SK-N-SH (cell line): ENCODE measurements around the gene KRTAP5-2. TPM values are rescaled to one million over a fixed set of nuclear protein-coding genes. Genes with fewer than 3 reads are reported as not detected.

Source experiments
- CTCF ChIA-PET: fragments of 300-600, 350-600 bp; formaldehyde crosslinking; extraction: SDS; loops from one replicate; lab custom pipeline; 2021; lab: Yijun Ruan, JAX
- POLR2A ChIA-PET: fragments of 350-600 bp; sonication (Branson Sonifier 250); formaldehyde crosslinking; extraction: SDS; loops from one replicate; lab custom pipeline; 2020; ENCODE audit warnings: antibody characterized with exemption, inconsistent platforms; lab: Yijun Ruan, JAX
- DNase-seq: peaks from one replicate; pipeline ENCODE4 v3.0.0; 2012
- H2AFZ ChIP-seq: fragments of 200-600 bp; sonication (generic); 2 replicates; pipeline ENCODE4 v1.8.1; 2016; ENCODE audit warnings: antibody characterized with exemption, mild to moderate bottlenecking, low read depth
- H3F3A ChIP-seq: fragments of 200-600 bp; sonication (generic); replicated peaks from 2 replicates; pipeline ENCODE3; 2016; ENCODE audit warnings: antibody characterized with exemption, mild to moderate bottlenecking; ENCODE audit not compliant: insufficient read depth
- H3K27ac ChIP-seq, 2 experiments: fragments of 200-500 bp in 1 of 2; fragments of 200-600 bp in 1 of 2; sonication (Bioruptor generic) in 1 of 2; sonication (generic), shearing (Covaris generic) in 1 of 2; 2 replicates each; pipeline versions ENCODE4 v1.5.1 to v1.6.1; 2014 to 2016; ENCODE audit warnings: low read depth in 2 of 2, inconsistent platforms in 1 of 2, low read length in 1 of 2, mild to moderate bottlenecking in 1 of 2, mixed read lengths in 1 of 2
- H3K27me3 ChIP-seq: fragments of 200-600 bp; sonication (generic), shearing (Covaris generic); 2 replicates; pipeline ENCODE4 v1.6.1; 2016; ENCODE audit warnings: mixed run types; ENCODE audit not compliant: insufficient read depth
- H3K36me3 ChIP-seq, 2 experiments: fragments of 200-500 bp in 1 of 2; fragments of 200-600 bp in 1 of 2; sonication (Bioruptor generic) in 1 of 2; sonication (generic) in 1 of 2; replicated peaks in 1 of 2; 2 replicates each; pipeline versions ENCODE3 to v1.5.1; 2014 to 2016; ENCODE audit warnings: low read length in 1 of 2, mild to moderate bottlenecking in 1 of 2; ENCODE audit not compliant: insufficient read depth in 2 of 2, control insufficient read depth in 1 of 2
- H3K4me1 ChIP-seq, 2 experiments: fragments of 200-500 bp in 1 of 2; fragments of 200-600 bp in 1 of 2; sonication (Bioruptor generic) in 1 of 2; sonication (generic), shearing (Covaris generic) in 1 of 2; 2 replicates each; pipeline versions ENCODE4 v1.5.1 to v1.6.1; 2014 to 2016; ENCODE audit warnings: low read depth in 1 of 2, low read length in 1 of 2, mixed run types in 1 of 2; ENCODE audit not compliant: insufficient read depth in 2 of 2, control insufficient read depth in 1 of 2
- H3K4me2 ChIP-seq: fragments of 200-600 bp; sonication (generic), shearing (Covaris generic); 2 replicates; pipeline ENCODE4 v1.6.1; 2017; ENCODE audit warnings: mixed run types
- H3K4me3 ChIP-seq, 2 experiments: fragments of 200-500 bp in 1 of 2; fragments of 200-600 bp in 1 of 2; sonication (Bioruptor generic) in 1 of 2; sonication (generic), shearing (Covaris generic) in 1 of 2; 2 replicates each; pipeline versions ENCODE4 v1.5.1 to v1.8.1; 2014 to 2016; ENCODE audit warnings: low read depth in 2 of 2, inconsistent platforms in 1 of 2, low read length in 1 of 2, mild to moderate bottlenecking in 1 of 2, mixed read lengths in 1 of 2, moderate library complexity in 1 of 2
- H3K79me2 ChIP-seq: fragments of 200-600 bp; sonication (generic); 2 replicates; pipeline ENCODE4 v1.8.1; 2017; ENCODE audit warnings: mild to moderate bottlenecking; ENCODE audit not compliant: insufficient read depth
- H3K9ac ChIP-seq: fragments of 200-600 bp; sonication (generic); 2 replicates; pipeline ENCODE4 v1.6.1; 2017; ENCODE audit warnings: mixed run types
- H3K9me2 ChIP-seq: fragments of 200-600 bp; sonication (generic); 2 replicates; pipeline ENCODE4 v1.6.1; 2017; ENCODE audit warnings: mixed run types
- H3K9me3 ChIP-seq: fragments of 200-600 bp; sonication (generic); 2 replicates; pipeline ENCODE4 v1.6.1; 2017; ENCODE audit warnings: mixed run types, mild to moderate bottlenecking, moderate library complexity
- H4K20me1 ChIP-seq: fragments of 200-600 bp; sonication (generic); 2 replicates; pipeline ENCODE4 v1.6.1; 2017; ENCODE audit warnings: mild to moderate bottlenecking, mixed run types; ENCODE audit not compliant: insufficient read depth
- ELF1 ChIP-seq: IDR thresholded peaks from 2 replicates; pipeline ENCODE4 v1.4.0; 2012
- FOXM1 ChIP-seq: IDR thresholded peaks from 2 replicates; pipeline ENCODE4 v1.4.0; 2012; ENCODE audit warnings: low read depth, mild to moderate bottlenecking
- GABPA ChIP-seq: IDR thresholded peaks from 2 replicates; pipeline ENCODE4 v1.4.0; 2012; ENCODE audit warnings: low read depth, mild to moderate bottlenecking
- GATA2 ChIP-seq: sonication (generic); formaldehyde crosslinking; IDR thresholded peaks from 2 replicates; pipeline ENCODE4 v1.5.0; 2020; ENCODE audit warnings: mild to moderate bottlenecking, missing genetic modification reagents
- NFIC ChIP-seq: IDR thresholded peaks from 2 replicates; pipeline ENCODE4 v1.4.0; 2012; ENCODE audit warnings: borderline replicate concordance
- PBX3 ChIP-seq: IDR thresholded peaks from 2 replicates; pipeline ENCODE4; 2012
- SIN3A ChIP-seq: IDR thresholded peaks from 2 replicates; pipeline ENCODE4 v1.6.1; 2012; ENCODE audit warnings: low read depth, mild to moderate bottlenecking, low read length, moderate library complexity, borderline replicate concordance
- TAF1 ChIP-seq: IDR thresholded peaks from 2 replicates; pipeline ENCODE4 v1.6.1; 2012; ENCODE audit warnings: low read depth, mild to moderate bottlenecking, low read length, moderate library complexity, borderline replicate concordance
- TCF12 ChIP-seq: IDR thresholded peaks from 2 replicates; pipeline ENCODE4 v1.4.0; 2012
- TEAD4 ChIP-seq: IDR thresholded peaks from 2 replicates; pipeline ENCODE4 v1.4.0; 2012; ENCODE audit warnings: mild to moderate bottlenecking, borderline replicate concordance; ENCODE audit not compliant: insufficient read depth
- USF1 ChIP-seq: IDR thresholded peaks from 2 replicates; pipeline ENCODE4 v1.4.0; 2012; ENCODE audit warnings: low read depth, borderline replicate concordance
- USF2 ChIP-seq: fragments of 150-350 bp; IDR thresholded peaks from 2 replicates; pipeline ENCODE4 v1.6.1; 2017; ENCODE audit warnings: antibody characterized with exemption, low read length, low read depth, borderline replicate concordance
- YY1 ChIP-seq: IDR thresholded peaks from 2 replicates; pipeline ENCODE4 v1.4.0; 2012; ENCODE audit warnings: low read depth, mild to moderate bottlenecking
- WGBS: methylation state at CpG from one replicate; pipeline ENCODE4 v1.1.6; 2017; ENCODE audit warnings: low lambda C conversion rate; 5-methylcytosine and 5-hydroxymethylcytosine counted together
- polyA plus RNA-seq, 3 experiments: library from polyadenylated mRNA; depleted of rRNA; stranded (reverse); fragments of >200 nt; gene quantifications; 2 replicates each; pipeline ENCODE4 v1.2.3, GENCODE V29; 2012

The KRTAP5-2 gene
- polyA plus RNA-seq, 1 of the 3 experiments (the other 2 are of a cell fraction), result not detected

GRCh38 chr11:1560002-1560648 is 38.0 kb downstream of the KRTAP5-2 start:
- CTCF ChIA-PET, result interaction anchor here (0.6 to 5.3 kb wide), 4 partner anchors 13 to 44 kb away, joined by 3 to 52 read pairs (median 13); partner anchors contain the start of gene KRTAP5-2
- Histone ChIP-seq H3K9ac (no peak overlapping the region), H3K4me2 (no peak overlapping the region), H3K4me1 (peaks cover 9 to 12% of the 10 kb centered on the region in 2 experiments; a peak in 2 of 4 replicates), H3K27me3 (no peaks in the 10 kb centered on the region), H3K9me3 (no peaks in the 10 kb centered on the region), H3K4me3 (no peak overlapping the region), H3K27ac (peak overlapping the region in 1 of 2 experiments; percentile 71; a peak in 1 of 4 replicates), H4K20me1 (0 out of 2 replicates have a peak, but pooled peaks cover under 1% of the 10 kb centered on the region), H2AFZ (no peak overlapping the region)
- DNase-seq, result no peak
- POLR2A ChIA-PET, result interaction anchor here (1.3 kb wide), 1 partner anchor 9 kb away, joined by 3 read pairs; no protein-coding TSS in a partner anchor
- WGBS, result 93% methylated on average over 8 of the region's 15 CpGs
- no peak for TF ChIP-seq SIN3A
- no peak for TF ChIP-seq TAF1
- TF ChIP-seq GABPA, result no peak
- no peak for TF ChIP-seq NFIC
- TF ChIP-seq GATA2 (CRISPR knock-in tag), result no peak
- no peak for TF ChIP-seq YY1
- TF ChIP-seq ELF1, result no peak
- TF ChIP-seq PBX3, result no peak
- no peak for TF ChIP-seq TEAD4
- TF ChIP-seq USF1, result no peak
- no peak for TF ChIP-seq FOXM1
- TF ChIP-seq, all 33 proteins: peak for 0
- no peaks in the 10 kb centered on the region for H3F3A ChIP-seq
- H3K36me3 ChIP-seq, result no peaks in the 10 kb centered on the region
- no peaks in the 10 kb centered on the region for H3K9me2 ChIP-seq
- no peaks in the 10 kb centered on the region for H3K79me2 ChIP-seq

GRCh38 chr11:1559111-1559951 is 38.8 kb downstream of the KRTAP5-2 start:
- 50% methylated on average over 2 of the region's 29 CpGs for WGBS

More at GRCh38 chr11:1559111-1559951, 38.8 kb downstream of the KRTAP5-2 start:
- Histone ChIP-seq H3K4me1 (peaks cover 3 to 12% of the 10 kb centered on the region in 2 experiments; a peak in 2 of 4 replicates), H3K9me2 (no peaks in the 10 kb centered on the region), H3K4me3 (no peak overlapping the region), H3K4me2 (peak overlapping the region; percentile 67), H3K9ac (peak overlapping the region; percentile 45; the same call in 1 of the 2 replicates), H4K20me1 (no peaks in the 10 kb centered on the region), H2AFZ (no peak overlapping the region), H3K36me3 (no peaks in the 10 kb centered on the region), H3K27me3 (no peaks in the 10 kb centered on the region), H3F3A (no peaks in the 10 kb centered on the region), H3K9me3 (no peaks in the 10 kb centered on the region), H3K79me2 (no peaks in the 10 kb centered on the region), H3K27ac (peak overlapping the region in 1 of 2 experiments; percentile 71; a peak in 2 of 4 replicates)
- DNase-seq, result peak; percentile 52
- TF ChIP-seq NFIC, result peak; percentile 86
- TF ChIP-seq USF2, result no peak
- peak; percentile 52 for TF ChIP-seq TCF12
- ChIA-PET POLR2A (interaction anchor here (1.3 kb wide), 1 partner anchor 9 kb away, joined by 3 read pairs; no protein-coding TSS in a partner anchor), CTCF (interaction anchor here (0.6 to 5.3 kb wide), 3 partner anchors 13 to 38 kb away, joined by 3 to 52 read pairs (median 23); partner anchors contain the start of gene KRTAP5-2)
